ENCODE measurements around the gene PLXNA3.

PLXNA3 gene

DNA sequence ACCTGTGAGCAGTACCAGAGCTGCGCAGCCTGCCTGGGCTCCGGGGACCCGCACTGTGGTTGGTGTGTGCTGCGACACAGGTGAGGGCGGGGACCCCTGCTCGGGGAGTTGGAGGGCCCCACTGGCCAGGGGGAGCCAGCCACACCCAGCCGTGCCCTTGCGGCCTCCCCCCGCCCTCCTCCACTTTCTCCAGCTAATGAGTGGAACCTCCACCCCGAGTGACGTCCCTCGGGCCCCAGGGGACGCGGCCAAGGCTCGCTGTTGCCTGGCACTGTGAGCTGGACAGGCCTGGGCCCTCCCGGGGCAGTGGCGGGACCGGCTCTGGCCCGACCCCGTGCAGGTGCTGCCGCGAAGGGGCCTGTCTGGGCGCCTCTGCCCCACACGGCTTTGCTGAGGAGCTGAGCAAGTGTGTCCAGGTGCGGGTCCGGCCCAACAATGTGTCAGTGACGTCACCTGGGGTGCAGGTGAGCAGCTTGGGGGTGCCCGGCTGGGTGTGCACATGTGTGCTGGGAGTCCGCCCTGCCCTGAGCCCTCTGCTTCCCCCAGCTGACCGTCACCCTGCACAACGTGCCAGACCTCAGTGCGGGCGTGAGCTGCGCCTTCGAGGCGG, 5.6 kb downstream of the PLXNA3 start:
- Histone ChIP-seq H3K4me3 (ENCODE audit: low read length) (no peak overlapping the region), H3K27ac (ENCODE audit: low read length) (no peak overlapping the region), H3K27me3 (ENCODE audit: control insufficient read depth, insufficient read depth, low read length) (no peaks in the 10 kb centered on the region), H3K9me3 (ENCODE audit: control insufficient read depth, low read depth, low read length) (no peaks in the 10 kb centered on the region), H3K36me3 (ENCODE audit: control insufficient read depth, low read depth, low read length) (peaks cover 5% of the 10 kb centered on the region), H3K9ac (ENCODE audit: low read length) (no peak overlapping the region), H3K4me1 (ENCODE audit: control insufficient read depth, low read depth, low read length) (no peaks in the 10 kb centered on the region)

DNA sequence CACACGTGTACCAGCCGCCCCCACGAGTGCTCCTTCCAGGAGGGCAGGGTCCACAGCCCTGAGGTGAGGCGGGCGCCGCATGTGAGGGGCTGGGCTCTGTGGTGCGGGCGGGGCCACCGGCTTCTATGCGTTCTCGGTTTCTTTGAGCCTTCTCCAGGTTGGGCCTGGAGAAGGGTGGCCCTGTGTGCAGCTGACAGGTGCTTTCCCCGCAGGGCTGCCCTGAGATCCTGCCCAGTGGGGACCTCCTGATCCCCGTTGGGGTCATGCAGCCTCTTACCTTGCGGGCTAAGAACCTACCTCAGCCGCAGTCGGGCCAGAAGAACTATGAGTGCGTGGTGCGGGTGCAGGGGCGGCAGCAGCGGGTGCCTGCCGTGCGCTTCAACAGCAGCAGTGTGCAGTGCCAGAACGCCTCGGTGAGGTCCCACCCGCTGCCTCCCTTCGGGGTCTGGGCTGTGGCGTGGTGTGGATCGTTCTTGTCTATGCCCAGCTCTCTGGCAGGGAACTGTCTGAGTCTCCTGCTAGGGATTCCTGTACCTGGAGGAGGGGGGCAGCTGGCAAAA, 6.8 kb downstream of the PLXNA3 start:
- Histone ChIP-seq H3K27ac (ENCODE audit: low read length) (no peak overlapping the region), H3K9ac (ENCODE audit: low read length) (no peak overlapping the region), H3K27me3 (ENCODE audit: control insufficient read depth, insufficient read depth, low read length) (no peaks in the 10 kb centered on the region), H3K36me3 (ENCODE audit: control insufficient read depth, low read depth, low read length) (peaks cover 5% of the 10 kb centered on the region), H3K4me1 (ENCODE audit: control insufficient read depth, low read depth, low read length) (no peaks in the 10 kb centered on the region), H3K9me3 (ENCODE audit: control insufficient read depth, low read depth, low read length) (no peaks in the 10 kb centered on the region), H3K4me3 (ENCODE audit: low read length) (no peak overlapping the region)

DNA sequence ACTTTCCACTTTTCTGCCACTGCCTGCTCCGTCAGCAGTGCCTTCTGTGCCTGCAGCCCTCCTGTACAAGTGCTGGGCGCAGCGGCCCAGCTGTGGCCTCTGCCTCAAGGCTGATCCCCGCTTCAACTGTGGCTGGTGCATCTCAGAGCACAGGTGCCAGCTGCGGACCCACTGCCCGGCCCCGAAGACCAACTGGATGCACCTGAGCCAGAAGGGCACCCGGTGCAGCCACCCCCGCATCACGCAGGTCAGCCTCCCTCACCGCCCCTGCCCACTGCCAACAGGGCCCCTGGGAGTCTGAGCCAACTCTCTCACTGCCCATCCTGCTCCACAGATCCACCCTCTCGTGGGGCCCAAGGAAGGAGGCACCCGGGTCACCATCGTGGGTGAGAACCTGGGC, 7.5 kb downstream of the PLXNA3 start:
- H3K4me3 ChIP-seq (ENCODE audit: low read length): no peak overlapping the region
- no peaks in the 10 kb centered on the region for H3K9me3 ChIP-seq (ENCODE audit: control insufficient read depth, low read depth, low read length)
- H3K36me3 ChIP-seq (ENCODE audit: control insufficient read depth, low read depth, low read length): peaks cover 5% of the 10 kb centered on the region
- H3K27me3 ChIP-seq (ENCODE audit: control insufficient read depth, insufficient read depth, low read length): no peaks in the 10 kb centered on the region
- H3K4me1 ChIP-seq (ENCODE audit: control insufficient read depth, low read depth, low read length): no peaks in the 10 kb centered on the region
- no peak overlapping the region for H3K27ac ChIP-seq (ENCODE audit: low read length)
- H3K9ac ChIP-seq (ENCODE audit: low read length): no peak overlapping the region

DNA sequence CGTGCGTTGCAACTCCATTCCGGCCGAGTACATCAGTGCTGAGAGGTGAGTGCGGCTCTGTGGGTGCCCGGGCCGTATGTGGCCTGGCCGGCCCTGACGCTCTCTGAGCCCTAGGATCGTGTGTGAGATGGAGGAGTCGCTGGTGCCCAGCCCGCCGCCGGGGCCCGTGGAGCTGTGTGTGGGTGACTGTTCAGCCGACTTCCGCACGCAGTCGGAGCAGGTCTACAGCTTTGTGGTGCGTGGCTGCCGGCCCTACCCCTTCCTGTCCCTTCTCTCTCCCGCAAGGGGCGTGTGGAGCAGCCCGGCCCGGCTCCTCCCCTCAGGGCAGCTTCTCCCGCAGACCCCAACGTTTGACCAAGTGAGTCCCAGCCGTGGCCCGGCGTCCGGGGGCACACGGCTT, 8.0 kb downstream of the PLXNA3 start:
- Histone ChIP-seq H3K4me3 (ENCODE audit: low read length) (no peak overlapping the region), H3K36me3 (ENCODE audit: control insufficient read depth, low read depth, low read length) (peaks cover 5% of the 10 kb centered on the region), H3K27ac (ENCODE audit: low read length) (no peak overlapping the region), H3K9ac (ENCODE audit: low read length) (no peak overlapping the region), H3K9me3 (ENCODE audit: control insufficient read depth, low read depth, low read length) (no peaks in the 10 kb centered on the region), H3K4me1 (ENCODE audit: control insufficient read depth, low read depth, low read length) (no peaks in the 10 kb centered on the region), H3K27me3 (ENCODE audit: control insufficient read depth, insufficient read depth, low read length) (no peaks in the 10 kb centered on the region)

DNA sequence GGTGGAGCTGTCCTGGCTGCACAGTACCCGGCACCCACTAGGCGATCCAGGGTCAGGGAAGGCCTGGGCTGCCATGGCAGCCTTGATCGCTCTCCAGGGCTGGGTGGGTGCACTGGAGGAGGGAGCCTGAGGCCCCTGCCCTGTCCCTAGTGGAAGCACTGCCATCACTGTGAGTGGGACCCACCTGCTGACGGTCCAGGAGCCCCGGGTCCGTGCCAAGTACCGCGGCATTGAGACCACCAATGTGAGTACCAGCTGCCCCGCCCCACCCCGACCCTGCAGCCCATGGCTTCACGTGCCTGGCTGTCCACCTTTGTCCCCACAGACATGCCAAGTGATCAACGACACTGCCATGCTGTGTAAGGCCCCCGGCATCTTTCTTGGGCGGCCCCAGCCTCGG, 8.8 kb downstream of the PLXNA3 start:
- no peaks in the 10 kb centered on the region for H3K27me3 ChIP-seq (ENCODE audit: control insufficient read depth, insufficient read depth, low read length)
- H3K4me1 ChIP-seq (ENCODE audit: control insufficient read depth, low read depth, low read length): no peaks in the 10 kb centered on the region
- no peak overlapping the region for H3K27ac ChIP-seq (ENCODE audit: low read length)
- no peak overlapping the region for H3K9ac ChIP-seq (ENCODE audit: low read length)
- H3K36me3 ChIP-seq (ENCODE audit: control insufficient read depth, low read depth, low read length): peaks cover 5% of the 10 kb centered on the region
- H3K9me3 ChIP-seq (ENCODE audit: control insufficient read depth, low read depth, low read length): no peaks in the 10 kb centered on the region
- H3K4me3 ChIP-seq (ENCODE audit: low read length): no peak overlapping the region

DNA sequence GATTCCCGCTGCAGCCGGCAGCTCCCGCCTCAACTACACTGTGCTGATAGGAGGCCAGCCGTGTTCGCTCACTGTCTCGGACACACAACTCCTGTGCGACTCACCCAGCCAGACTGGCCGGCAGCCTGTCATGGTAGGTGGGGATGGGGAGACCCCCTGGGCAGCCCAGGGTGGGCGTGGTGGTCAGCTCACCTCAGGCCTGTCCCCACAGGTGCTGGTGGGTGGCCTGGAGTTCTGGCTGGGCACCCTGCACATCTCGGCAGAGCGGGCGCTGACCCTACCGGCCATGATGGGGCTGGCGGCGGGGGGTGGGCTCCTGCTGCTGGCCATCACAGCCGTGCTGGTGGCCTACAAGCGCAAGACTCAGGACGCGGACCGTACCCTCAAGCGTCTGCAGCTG, 9.5 kb downstream of the PLXNA3 start:
- H3K9me3 ChIP-seq (ENCODE audit: control insufficient read depth, low read depth, low read length): no peaks in the 10 kb centered on the region
- H3K9ac ChIP-seq (ENCODE audit: low read length): no peak overlapping the region
- H3K4me3 ChIP-seq (ENCODE audit: low read length): no peak overlapping the region
- H3K4me1 ChIP-seq (ENCODE audit: control insufficient read depth, low read depth, low read length): no peaks in the 10 kb centered on the region
- no peak overlapping the region for H3K27ac ChIP-seq (ENCODE audit: low read length)
- no peaks in the 10 kb centered on the region for H3K27me3 ChIP-seq (ENCODE audit: control insufficient read depth, insufficient read depth, low read length)
- peaks cover 5% of the 10 kb centered on the region for H3K36me3 ChIP-seq (ENCODE audit: control insufficient read depth, low read depth, low read length)

DNA sequence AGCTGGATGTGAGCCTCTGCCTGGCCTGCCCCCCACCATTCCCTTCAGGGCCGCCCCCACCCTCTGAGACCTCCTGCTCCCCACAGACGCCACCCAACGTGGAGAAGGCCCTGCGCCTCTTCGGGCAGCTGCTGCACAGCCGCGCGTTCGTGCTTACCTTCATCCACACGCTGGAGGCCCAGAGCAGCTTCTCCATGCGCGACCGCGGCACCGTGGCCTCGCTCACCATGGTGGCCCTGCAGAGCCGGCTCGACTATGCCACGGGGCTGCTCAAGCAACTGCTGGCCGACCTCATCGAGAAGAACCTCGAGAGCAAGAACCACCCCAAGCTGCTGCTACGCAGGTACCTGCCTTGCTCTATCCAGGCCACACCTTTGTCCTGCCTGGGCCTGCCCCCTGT, 10.1 kb downstream of the PLXNA3 start:
- H3K36me3 ChIP-seq (ENCODE audit: control insufficient read depth, low read depth, low read length): peaks cover 5% of the 10 kb centered on the region
- H3K27ac ChIP-seq (ENCODE audit: low read length): no peak overlapping the region

DNA sequence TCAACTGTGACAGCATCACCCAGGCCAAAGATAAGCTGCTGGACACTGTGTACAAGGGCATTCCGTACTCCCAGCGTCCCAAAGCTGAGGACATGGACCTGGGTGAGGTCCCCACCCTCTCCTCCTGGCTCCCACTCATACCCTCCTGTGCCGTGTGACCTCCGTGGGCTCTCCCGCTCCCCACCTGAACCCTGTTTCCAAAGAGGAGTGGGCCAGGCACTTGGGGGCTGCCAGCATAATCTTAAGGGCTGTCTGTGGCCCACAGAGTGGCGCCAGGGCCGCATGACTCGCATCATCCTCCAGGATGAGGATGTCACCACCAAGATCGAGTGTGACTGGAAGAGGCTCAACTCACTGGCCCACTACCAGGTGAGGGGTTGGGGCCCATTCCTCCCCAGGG, 11.0 kb downstream of the PLXNA3 start:
- Histone ChIP-seq H3K4me1 (ENCODE audit: control insufficient read depth, low read depth, low read length) (no peaks in the 10 kb centered on the region), H3K27ac (ENCODE audit: low read length) (no peak overlapping the region), H3K9me3 (ENCODE audit: control insufficient read depth, low read depth, low read length) (no peaks in the 10 kb centered on the region), H3K36me3 (ENCODE audit: control insufficient read depth, low read depth, low read length) (peaks cover 5% of the 10 kb centered on the region), H3K4me3 (ENCODE audit: low read length) (no peak overlapping the region), H3K27me3 (ENCODE audit: control insufficient read depth, insufficient read depth, low read length) (no peaks in the 10 kb centered on the region), H3K9ac (ENCODE audit: low read length) (no peak overlapping the region)

More for the DNA sequence above, 10.1 kb downstream of the PLXNA3 start:
- H3K9ac ChIP-seq (ENCODE audit: low read length): no peak overlapping the region
- H3K27me3 ChIP-seq (ENCODE audit: control insufficient read depth, insufficient read depth, low read length): no peaks in the 10 kb centered on the region
- H3K4me3 ChIP-seq (ENCODE audit: low read length): no peak overlapping the region
- no peaks in the 10 kb centered on the region for H3K9me3 ChIP-seq (ENCODE audit: control insufficient read depth, low read depth, low read length)
- no peaks in the 10 kb centered on the region for H3K4me1 ChIP-seq (ENCODE audit: control insufficient read depth, low read depth, low read length)

DNA sequence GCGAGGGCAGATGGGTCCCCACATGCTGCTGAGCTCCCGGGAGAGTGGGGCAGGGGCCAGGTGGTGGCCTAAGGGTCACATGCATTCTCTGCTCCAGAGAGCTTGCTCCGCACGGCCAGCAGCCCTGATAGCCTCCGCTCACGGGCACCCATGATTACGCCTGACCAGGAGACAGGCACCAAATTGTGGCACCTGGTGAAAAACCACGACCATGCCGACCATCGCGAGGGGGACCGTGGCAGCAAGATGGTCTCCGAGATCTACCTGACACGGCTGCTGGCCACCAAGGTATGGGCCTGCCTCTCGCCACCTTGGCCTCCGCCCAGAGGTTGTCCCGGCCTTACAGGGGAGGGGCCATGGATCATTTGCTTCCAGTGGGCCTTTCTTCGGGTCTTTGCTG, 11.8 kb downstream of the PLXNA3 start:
- Histone ChIP-seq H3K27ac (ENCODE audit: low read length) (no peak overlapping the region), H3K9ac (ENCODE audit: low read length) (no peak overlapping the region), H3K36me3 (ENCODE audit: control insufficient read depth, low read depth, low read length) (peaks cover 5% of the 10 kb centered on the region), H3K4me3 (ENCODE audit: low read length) (no peak overlapping the region), H3K4me1 (ENCODE audit: control insufficient read depth, low read depth, low read length) (no peaks in the 10 kb centered on the region), H3K9me3 (ENCODE audit: control insufficient read depth, low read depth, low read length) (no peaks in the 10 kb centered on the region), H3K27me3 (ENCODE audit: control insufficient read depth, insufficient read depth, low read length) (no peaks in the 10 kb centered on the region)

DNA sequence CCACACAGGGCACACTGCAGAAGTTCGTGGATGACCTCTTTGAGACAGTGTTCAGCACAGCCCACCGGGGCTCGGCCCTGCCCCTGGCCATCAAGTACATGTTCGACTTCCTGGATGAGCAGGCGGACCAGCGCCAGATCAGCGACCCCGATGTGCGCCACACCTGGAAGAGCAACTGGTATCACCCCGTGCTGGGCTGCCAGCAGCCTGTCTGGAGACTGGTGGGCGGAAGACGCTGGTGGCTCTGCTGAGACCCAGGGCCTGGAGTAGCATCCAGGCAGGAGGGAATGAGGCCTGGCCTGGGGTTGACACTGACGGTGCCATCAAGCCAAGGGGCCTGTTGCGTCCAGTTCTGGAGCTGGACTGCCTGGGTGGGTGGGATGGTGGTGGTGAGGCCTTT, 12.4 kb downstream of the PLXNA3 start:
- Histone ChIP-seq H3K27ac (ENCODE audit: low read length) (no peak overlapping the region), H3K4me3 (ENCODE audit: low read length) (no peak overlapping the region), H3K27me3 (ENCODE audit: control insufficient read depth, insufficient read depth, low read length) (no peaks in the 10 kb centered on the region), H3K9ac (ENCODE audit: low read length) (no peak overlapping the region), H3K4me1 (ENCODE audit: control insufficient read depth, low read depth, low read length) (no peaks in the 10 kb centered on the region), H3K36me3 (ENCODE audit: control insufficient read depth, low read depth, low read length) (peaks cover 5% of the 10 kb centered on the region), H3K9me3 (ENCODE audit: control insufficient read depth, low read depth, low read length) (peaks cover 2% of the 10 kb centered on the region)

DNA sequence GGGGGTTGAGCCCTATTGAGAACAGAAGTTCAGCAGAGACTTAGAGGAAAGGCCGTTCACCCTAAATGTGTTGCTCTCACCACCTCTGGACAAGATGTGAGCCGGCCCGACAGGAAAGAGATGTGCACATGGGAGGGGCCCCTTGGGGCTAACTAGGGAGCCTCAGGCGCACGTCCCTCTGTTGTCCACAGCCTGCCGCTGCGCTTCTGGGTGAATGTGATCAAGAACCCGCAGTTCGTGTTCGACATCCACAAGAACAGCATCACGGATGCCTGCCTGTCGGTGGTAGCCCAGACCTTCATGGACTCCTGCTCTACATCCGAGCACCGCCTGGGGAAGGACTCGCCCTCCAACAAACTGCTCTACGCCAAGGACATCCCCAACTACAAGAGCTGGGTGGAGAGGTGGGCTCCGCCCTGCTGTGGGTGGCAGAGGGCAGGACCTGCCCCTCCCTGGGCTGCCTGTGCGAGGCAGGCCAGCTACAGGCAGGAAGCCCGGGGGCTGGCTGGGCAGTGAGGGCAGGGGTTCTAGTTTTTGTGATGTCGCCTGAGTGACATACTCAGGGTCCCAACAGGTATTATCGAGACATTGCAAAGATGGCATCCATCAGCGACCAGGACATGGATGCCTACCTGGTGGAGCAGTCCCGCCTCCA, 13.0 kb downstream of the PLXNA3 start:
- Histone ChIP-seq H3K27ac (ENCODE audit: low read length) (no peak overlapping the region), H3K36me3 (ENCODE audit: control insufficient read depth, low read depth, low read length) (peaks cover 5% of the 10 kb centered on the region), H3K9ac (ENCODE audit: low read length) (no peak overlapping the region), H3K4me1 (ENCODE audit: control insufficient read depth, low read depth, low read length) (no peaks in the 10 kb centered on the region), H3K27me3 (ENCODE audit: control insufficient read depth, insufficient read depth, low read length) (no peaks in the 10 kb centered on the region), H3K9me3 (ENCODE audit: control insufficient read depth, low read depth, low read length) (peaks cover 6% of the 10 kb centered on the region), H3K4me3 (ENCODE audit: low read length) (no peak overlapping the region)

Data from iPS-18a (cell line).